RWPE2 (cell line): ENCODE data around the gene ENTHD1.

Experiments
- ATAC-seq: fragments of 200-7000 bp; cut with Tn5 transposase; 3 replicates; pipeline ENCODE4 v1.9.1; 2021; ENCODE audit warnings: low read depth
- DNase-seq: peaks from one replicate; pipeline ENCODE4 v3.0.0-alpha.2; 2020; ENCODE audit warnings: low spot score
- H3K27ac ChIP-seq: fragments of 450-650 bp; 2 replicates; pipeline ENCODE4 v1.5.1; 2017; ENCODE audit warnings: mild to moderate bottlenecking; ENCODE audit not compliant: poor library complexity, severe bottlenecking
- H3K27me3 ChIP-seq: fragments of 250-450 bp; sonication (Bioruptor Pico); 2 replicates; pipeline ENCODE4 v1.5.1; 2021; ENCODE audit warnings: mild to moderate bottlenecking, moderate library complexity; ENCODE audit not compliant: insufficient read depth, poor library complexity, severe bottlenecking
- H3K36me3 ChIP-seq: fragments of 250-450 bp; sonication (Bioruptor Pico); 2 replicates; pipeline ENCODE4 v1.5.1; 2020; ENCODE audit warnings: low read depth, mild to moderate bottlenecking, moderate library complexity
- H3K4me1 ChIP-seq: fragments of 250-450 bp; sonication (Bioruptor Pico); 2 replicates; pipeline ENCODE4 v1.5.1; 2021; ENCODE audit warnings: mild to moderate bottlenecking, moderate library complexity; ENCODE audit not compliant: insufficient read depth, poor library complexity, severe bottlenecking
- H3K4me3 ChIP-seq: fragments of 250-450 bp; sonication (Bioruptor Pico); 2 replicates; pipeline ENCODE4 v1.5.1; 2021; ENCODE audit warnings: mild to moderate bottlenecking, moderate library complexity; ENCODE audit not compliant: severe bottlenecking
- H3K9me3 ChIP-seq: fragments of 250-450 bp; sonication (Bioruptor Pico); 2 replicates; pipeline ENCODE4 v1.5.1; 2021; ENCODE audit warnings: mild to moderate bottlenecking, moderate library complexity; ENCODE audit not compliant: severe bottlenecking
- TF ChIP-seq, protein P1 (sequence below): fragments of 450-650 bp; IDR thresholded peaks from one replicate; pipeline ENCODE4 v1.5.1; 2017; ENCODE audit warnings: mild to moderate bottlenecking, moderate library complexity; ENCODE audit not compliant: poor library complexity, severe bottlenecking

Gene ENTHD1

DNA sequence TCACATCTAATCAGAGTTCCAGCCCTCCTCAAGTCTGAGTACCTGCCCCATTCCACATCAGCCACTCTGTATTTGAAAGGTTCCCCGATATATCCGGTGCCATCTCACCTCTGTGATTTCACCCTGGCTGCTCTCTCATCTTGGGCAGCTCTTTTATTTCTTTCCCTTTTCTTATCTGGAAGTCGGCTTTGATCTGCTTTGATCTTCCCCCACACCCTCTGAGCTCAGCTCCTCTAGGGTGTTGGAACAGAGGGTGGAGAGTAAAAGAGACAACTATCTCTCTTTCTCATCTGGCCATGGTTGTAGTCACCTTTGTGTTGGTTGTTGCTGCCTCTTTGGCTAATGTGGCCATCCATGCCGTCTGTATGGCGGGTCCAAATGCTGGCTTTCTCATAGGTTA, 108.3 kb downstream of the ENTHD1 start:
- no peaks in the 10 kb centered on the region for H3K36me3 ChIP-seq
- ATAC-seq (no peak), DNase-seq (no peak)
- H3K4me1 ChIP-seq = no peaks in the 10 kb centered on the region
- H3K9me3 ChIP-seq = no peaks in the 10 kb centered on the region
- TF ChIP-seq, protein P1, sequence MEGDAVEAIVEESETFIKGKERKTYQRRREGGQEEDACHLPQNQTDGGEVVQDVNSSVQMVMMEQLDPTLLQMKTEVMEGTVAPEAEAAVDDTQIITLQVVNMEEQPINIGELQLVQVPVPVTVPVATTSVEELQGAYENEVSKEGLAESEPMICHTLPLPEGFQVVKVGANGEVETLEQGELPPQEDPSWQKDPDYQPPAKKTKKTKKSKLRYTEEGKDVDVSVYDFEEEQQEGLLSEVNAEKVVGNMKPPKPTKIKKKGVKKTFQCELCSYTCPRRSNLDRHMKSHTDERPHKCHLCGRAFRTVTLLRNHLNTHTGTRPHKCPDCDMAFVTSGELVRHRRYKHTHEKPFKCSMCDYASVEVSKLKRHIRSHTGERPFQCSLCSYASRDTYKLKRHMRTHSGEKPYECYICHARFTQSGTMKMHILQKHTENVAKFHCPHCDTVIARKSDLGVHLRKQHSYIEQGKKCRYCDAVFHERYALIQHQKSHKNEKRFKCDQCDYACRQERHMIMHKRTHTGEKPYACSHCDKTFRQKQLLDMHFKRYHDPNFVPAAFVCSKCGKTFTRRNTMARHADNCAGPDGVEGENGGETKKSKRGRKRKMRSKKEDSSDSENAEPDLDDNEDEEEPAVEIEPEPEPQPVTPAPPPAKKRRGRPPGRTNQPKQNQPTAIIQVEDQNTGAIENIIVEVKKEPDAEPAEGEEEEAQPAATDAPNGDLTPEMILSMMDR = no peak
- H3K27ac ChIP-seq = no peak overlapping the region
- H3K4me3 ChIP-seq = no peak overlapping the region
- H3K27me3 ChIP-seq = peaks cover 25% of the 10 kb centered on the region

DNA sequence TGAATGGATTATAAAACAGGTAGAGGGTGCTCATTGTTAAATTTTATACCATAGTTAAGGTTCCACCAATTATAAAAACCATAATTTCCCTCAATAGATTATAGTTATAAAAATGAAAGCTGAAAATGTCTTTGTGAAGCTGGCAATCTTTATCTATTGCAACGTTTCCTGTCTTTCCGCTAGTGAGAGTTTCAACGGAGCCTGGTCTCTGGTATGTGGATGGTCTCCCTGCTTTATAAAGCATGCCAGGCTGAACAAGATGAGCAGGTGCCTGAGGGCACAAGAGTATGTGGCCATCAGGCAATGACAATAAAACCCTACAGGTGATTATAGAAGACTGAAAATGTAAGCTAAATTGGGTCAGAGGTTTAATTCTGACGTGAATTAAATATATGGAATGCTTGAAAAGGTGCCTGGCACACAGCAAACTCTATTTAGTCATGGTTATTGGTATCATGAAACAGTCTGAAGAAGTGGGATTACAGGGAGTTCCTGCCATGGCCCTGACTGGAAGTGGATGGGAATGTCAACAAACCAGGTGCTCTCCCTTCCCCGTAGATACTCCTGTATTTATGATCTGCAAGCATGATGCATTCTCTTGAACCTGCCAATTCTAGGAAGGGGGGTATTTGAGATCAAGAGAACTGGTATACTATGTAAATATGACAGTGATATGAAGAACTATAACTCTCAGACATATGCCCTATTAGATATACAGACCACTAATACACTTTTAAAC, 115.7 kb downstream of the ENTHD1 start:
- DNase-seq = no peak
- H3K27me3 ChIP-seq = peaks cover 16% of the 10 kb centered on the region

DNA sequence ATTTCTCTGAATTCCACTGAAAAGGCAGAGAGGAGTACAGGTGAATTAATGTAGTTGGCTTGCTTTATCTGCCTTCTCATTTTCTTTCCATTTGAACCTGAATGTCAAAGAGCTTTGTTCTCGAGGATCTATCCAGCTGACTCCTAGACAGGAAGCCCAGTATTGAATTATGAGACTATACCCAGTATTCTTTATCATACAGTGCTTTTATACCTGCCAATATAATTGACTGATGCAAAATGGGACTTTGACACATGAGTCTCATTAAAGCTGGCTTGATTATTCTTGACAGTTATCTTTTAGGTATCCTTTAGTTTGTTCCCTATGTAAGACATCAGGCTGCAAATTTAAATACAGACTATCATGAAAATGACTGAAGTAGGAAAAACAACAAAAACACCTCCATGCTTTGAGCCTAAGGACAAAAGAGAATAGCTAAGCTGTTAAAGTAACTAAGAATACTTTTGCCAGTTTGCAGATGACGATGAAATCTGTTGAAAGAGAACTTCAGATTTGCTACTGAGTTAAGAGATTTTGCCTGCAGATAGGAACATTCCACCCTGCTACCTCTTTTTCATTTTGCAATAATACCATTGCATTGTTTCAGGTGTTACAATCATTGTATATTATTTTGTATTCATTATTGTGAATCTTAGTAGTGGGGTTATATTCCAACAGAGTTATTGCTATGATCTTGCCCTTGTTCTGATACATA, 117.1 kb downstream of the ENTHD1 start:
- Histone ChIP-seq H3K27me3 (peaks cover 9% of the 10 kb centered on the region), H3K4me3 (no peak overlapping the region), H3K36me3 (no peaks in the 10 kb centered on the region), H3K27ac (no peak overlapping the region), H3K9me3 (no peaks in the 10 kb centered on the region), H3K4me1 (no peaks in the 10 kb centered on the region)
- TF ChIP-seq, protein P1 = no peak
- DNase-seq = no peak
- no peak for ATAC-seq

More for the DNA sequence above, 115.7 kb downstream of the ENTHD1 start:
- H3K9me3 ChIP-seq = no peaks in the 10 kb centered on the region
- ATAC-seq = no peak
- H3K4me3 ChIP-seq = no peak overlapping the region
- TF ChIP-seq, protein P1 = no peak
- H3K36me3 ChIP-seq = no peaks in the 10 kb centered on the region
- no peak overlapping the region for H3K27ac ChIP-seq
- H3K4me1 ChIP-seq = no peaks in the 10 kb centered on the region

DNA sequence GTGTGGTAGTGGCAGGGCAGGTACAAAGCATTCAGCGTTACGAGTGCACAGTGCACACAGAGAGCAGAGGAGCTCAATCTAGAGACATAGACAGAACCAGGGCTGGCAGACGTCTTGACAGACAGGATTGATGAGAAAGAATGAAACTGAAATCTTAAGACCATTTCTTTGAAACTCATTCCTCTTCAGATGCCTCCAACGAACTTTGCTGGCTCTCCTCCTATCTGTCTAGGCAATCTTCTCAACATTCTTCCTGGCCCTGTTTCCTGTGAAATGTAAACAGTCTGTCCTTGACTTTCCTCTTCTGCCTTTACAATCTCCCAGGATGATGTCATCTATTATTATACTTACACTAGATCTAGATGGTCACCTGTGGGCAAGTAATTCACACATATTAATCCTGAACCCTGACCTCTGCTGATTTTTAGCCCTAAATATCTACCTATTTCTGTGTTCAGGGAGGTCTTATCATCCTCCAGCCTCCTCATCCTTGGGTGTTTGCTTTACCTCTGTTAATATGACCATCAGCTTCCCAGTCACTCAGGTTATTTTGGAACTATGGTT, 119.5 kb downstream of the ENTHD1 start:
- H3K4me3 ChIP-seq = no peak overlapping the region
- no peak overlapping the region for H3K27ac ChIP-seq
- no peaks in the 10 kb centered on the region for H3K4me1 ChIP-seq
- ATAC-seq (peak; percentile 44; the same call in 2 of the 3 replicates), DNase-seq (no peak)
- H3K9me3 ChIP-seq = no peaks in the 10 kb centered on the region
- TF ChIP-seq, protein P1 = no peak
- H3K27me3 ChIP-seq = peaks cover 5% of the 10 kb centered on the region
- H3K36me3 ChIP-seq = no peaks in the 10 kb centered on the region

DNA sequence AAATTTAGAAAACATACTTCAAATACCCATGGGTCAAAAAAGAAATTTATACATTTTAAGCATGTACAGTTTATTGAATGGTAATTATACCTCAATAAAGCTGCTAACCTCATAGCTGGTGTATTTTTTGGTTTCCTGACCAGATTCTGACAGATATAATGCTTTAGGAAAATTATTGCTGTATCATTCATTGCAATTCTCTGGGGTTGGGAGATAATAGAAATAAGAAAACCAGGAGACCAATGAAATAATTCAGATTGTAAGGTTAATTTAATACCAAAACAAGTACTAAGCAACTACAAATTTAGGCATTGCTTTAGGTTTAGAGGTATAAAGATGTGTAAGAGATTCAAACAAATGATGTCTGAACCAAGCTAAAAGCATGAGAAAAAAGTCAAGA, 120.1 kb downstream of the ENTHD1 start:
- H3K27ac ChIP-seq = no peak overlapping the region
- no peaks in the 10 kb centered on the region for H3K36me3 ChIP-seq
- H3K27me3 ChIP-seq = peaks cover 5% of the 10 kb centered on the region
- DNase-seq (no peak), ATAC-seq (no peak)
- no peaks in the 10 kb centered on the region for H3K4me1 ChIP-seq
- no peak overlapping the region for H3K4me3 ChIP-seq
- no peaks in the 10 kb centered on the region for H3K9me3 ChIP-seq
- TF ChIP-seq, protein P1 = no peak
